ENCODE results near the gene MRPL52. TPM values are rescaled to one million over a fixed set of nuclear protein-coding genes. Genes with fewer than 3 reads are reported as not detected.

MRPL52 gene
- total and polyA plus RNA-seq, 2 of the 13 experiments (the other 11 are each of a cell fraction or from before 2014, with no cell fraction given) = 118 to 329 TPM

DNA sequence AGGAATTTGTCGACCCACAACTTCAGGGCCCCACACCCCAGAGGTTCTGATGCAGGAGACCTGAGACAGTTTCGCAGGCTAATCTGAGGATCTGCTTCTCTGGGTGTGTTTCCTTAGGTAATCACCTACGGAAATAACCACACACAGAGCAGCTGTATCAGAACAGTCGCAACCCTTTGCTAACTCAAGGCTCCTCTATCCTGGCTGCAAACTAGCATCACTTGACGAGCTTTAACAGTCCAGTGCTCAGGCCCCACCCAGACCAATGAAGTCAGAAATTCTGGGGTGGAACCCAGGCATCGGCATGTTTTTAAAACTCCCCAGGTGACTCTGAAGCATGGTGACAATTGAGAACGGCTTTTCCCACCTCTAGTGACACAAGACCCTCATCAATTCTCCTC lies 35.1 kb upstream of the MRPL52 start:
- Histone ChIP-seq H3K4me3 (replicated peaks in 1 of 3; ENCODE audit: insufficient read depth in 1 of 3, low read depth in 2 of 3, low read length in 3 of 3) (no peak overlapping the region), H3K4me2 (ENCODE audit: low read depth, low read length) (no peak overlapping the region), H3K27ac (ENCODE audit: extremely low read length, insufficient read depth, low read length) (no peak overlapping the region), H3K36me3 (replicated peaks in 1 of 2; ENCODE audit: control insufficient read depth in 1 of 2, insufficient read depth in 2 of 2, low read length in 2 of 2) (no peaks in the 10 kb centered on the region), H3K79me2 (ENCODE audit: insufficient read depth, low read length) (no peaks in the 10 kb centered on the region), H3K4me1 (ENCODE audit: insufficient read depth, low read length) (peaks cover 34% of the 10 kb centered on the region), H3K9me3 (ENCODE audit: low read length) (no peaks in the 10 kb centered on the region), H4K20me1 (ENCODE audit: insufficient read depth, low read length) (no peaks in the 10 kb centered on the region), H3K27me3 (ENCODE audit: control insufficient read depth in 1 of 2, insufficient read depth in 2 of 2, low read length in 2 of 2) (no peaks in the 10 kb centered on the region), H3K9ac (ENCODE audit: insufficient read depth, low read depth, low read length) (no peak overlapping the region), H2AFZ (ENCODE audit: low read length) (no peak overlapping the region)
- intact Hi-C loops (cut with micrococcal nuclease; ENCODE audit: unreplicated experiment) (no loop called here), in situ Hi-C loops (cut with HindIII; ENCODE audit: extremely low pct_ligation_motif_present, low pct_unique_long_range_greater_than_20kb) (no loop called here)
- ChIA-PET POLR2A (interaction anchor here (0.8 to 1.9 kb wide), 3 partner anchors 12 to 47 kb away, joined by 3 to 9 read pairs (median 3); partner anchors contain the start of gene OXA1L), CTCF (ENCODE audit: low intra/inter-chr PET ratio, low total read pairs) (no interaction called here)
- BruUV-seq (replicated peaks) = no TSS peak
- DNase-seq (ENCODE audit: low spot score) = no peak
- TF ChIP-seq TCF12 (IDR thresholded peaks at IDR 0.05) = no peak
- TF ChIP-seq TCF12 (CRISPR knock-in tag; IDR thresholded peaks at IDR 0.05) = no peak
- no peak for TF ChIP-seq PRPF4 (IDR thresholded peaks at IDR 0.05; ENCODE audit: low read depth, low read length, poor library complexity, severe bottlenecking)
- TF ChIP-seq RNF2 (conservative IDR thresholded peaks at IDR 0.05; ENCODE audit: low read depth) = no peak
- TF ChIP-seq SP5 (CRISPR knock-in tag; IDR thresholded peaks at IDR 0.05; ENCODE audit: borderline replicate concordance, low read depth) = no peak
- no peak for TF ChIP-seq ZNF30 (CRISPR knock-in tag; IDR thresholded peaks at IDR 0.05)
- TF ChIP-seq CHCHD3 (CRISPR knock-in tag; IDR thresholded peaks at IDR 0.05) = no peak
- no peak for TF ChIP-seq ZNF670 (CRISPR knock-in tag; IDR thresholded peaks at IDR 0.05; ENCODE audit: borderline replicate concordance)
- no peak for TF ChIP-seq ZBTB3 (CRISPR knock-in tag; IDR thresholded peaks at IDR 0.05; ENCODE audit: borderline replicate concordance, low read depth)
- TF ChIP-seq, protein P1, sequence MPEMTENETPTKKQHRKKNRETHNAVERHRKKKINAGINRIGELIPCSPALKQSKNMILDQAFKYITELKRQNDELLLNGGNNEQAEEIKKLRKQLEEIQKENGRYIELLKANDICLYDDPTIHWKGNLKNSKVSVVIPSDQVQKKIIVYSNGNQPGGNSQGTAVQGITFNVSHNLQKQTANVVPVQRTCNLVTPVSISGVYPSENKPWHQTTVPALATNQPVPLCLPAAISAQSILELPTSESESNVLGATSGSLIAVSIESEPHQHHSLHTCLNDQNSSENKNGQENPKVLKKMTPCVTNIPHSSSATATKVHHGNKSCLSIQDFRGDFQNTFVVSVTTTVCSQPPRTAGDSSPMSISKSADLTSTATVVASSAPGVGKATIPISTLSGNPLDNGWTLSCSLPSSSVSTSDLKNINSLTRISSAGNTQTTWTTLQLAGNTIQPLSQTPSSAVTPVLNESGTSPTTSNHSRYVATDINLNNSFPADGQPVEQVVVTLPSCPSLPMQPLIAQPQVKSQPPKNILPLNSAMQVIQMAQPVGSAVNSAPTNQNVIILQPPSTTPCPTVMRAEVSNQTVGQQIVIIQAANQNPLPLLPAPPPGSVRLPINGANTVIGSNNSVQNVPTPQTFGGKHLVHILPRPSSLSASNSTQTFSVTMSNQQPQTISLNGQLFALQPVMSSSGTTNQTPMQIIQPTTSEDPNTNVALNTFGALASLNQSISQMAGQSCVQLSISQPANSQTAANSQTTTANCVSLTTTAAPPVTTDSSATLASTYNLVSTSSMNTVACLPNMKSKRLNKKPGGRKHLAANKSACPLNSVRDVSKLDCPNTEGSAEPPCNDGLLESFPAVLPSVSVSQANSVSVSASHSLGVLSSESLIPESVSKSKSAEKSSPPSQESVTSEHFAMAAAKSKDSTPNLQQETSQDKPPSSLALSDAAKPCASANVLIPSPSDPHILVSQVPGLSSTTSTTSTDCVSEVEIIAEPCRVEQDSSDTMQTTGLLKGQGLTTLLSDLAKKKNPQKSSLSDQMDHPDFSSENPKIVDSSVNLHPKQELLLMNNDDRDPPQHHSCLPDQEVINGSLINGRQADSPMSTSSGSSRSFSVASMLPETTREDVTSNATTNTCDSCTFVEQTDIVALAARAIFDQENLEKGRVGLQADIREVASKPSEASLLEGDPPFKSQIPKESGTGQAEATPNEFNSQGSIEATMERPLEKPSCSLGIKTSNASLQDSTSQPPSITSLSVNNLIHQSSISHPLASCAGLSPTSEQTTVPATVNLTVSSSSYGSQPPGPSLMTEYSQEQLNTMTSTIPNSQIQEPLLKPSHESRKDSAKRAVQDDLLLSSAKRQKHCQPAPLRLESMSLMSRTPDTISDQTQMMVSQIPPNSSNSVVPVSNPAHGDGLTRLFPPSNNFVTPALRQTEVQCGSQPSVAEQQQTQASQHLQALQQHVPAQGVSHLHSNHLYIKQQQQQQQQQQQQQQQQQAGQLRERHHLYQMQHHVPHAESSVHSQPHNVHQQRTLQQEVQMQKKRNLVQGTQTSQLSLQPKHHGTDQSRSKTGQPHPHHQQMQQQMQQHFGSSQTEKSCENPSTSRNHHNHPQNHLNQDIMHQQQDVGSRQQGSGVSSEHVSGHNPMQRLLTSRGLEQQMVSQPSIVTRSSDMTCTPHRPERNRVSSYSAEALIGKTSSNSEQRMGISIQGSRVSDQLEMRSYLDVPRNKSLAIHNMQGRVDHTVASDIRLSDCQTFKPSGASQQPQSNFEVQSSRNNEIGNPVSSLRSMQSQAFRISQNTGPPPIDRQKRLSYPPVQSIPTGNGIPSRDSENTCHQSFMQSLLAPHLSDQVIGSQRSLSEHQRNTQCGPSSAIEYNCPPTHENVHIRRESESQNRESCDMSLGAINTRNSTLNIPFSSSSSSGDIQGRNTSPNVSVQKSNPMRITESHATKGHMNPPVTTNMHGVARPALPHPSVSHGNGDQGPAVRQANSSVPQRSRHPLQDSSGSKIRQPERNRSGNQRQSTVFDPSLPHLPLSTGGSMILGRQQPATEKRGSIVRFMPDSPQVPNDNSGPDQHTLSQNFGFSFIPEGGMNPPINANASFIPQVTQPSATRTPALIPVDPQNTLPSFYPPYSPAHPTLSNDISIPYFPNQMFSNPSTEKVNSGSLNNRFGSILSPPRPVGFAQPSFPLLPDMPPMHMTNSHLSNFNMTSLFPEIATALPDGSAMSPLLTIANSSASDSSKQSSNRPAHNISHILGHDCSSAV (CRISPR knock-in tag; IDR thresholded peaks at IDR 0.05; ENCODE audit: borderline replicate concordance) = no peak
- no peak for TF ChIP-seq ATAD3A (CRISPR knock-in tag; IDR thresholded peaks at IDR 0.05)
- TF ChIP-seq HOXA7 (CRISPR knock-in tag; IDR thresholded peaks at IDR 0.05) = no peak
- TF ChIP-seq PHF8 (CRISPR knock-in tag; IDR thresholded peaks at IDR 0.05) = no peak
- TF ChIP-seq ZNF768 (CRISPR knock-in tag; IDR thresholded peaks at IDR 0.05) = no peak
- no peak for TF ChIP-seq ZNF251 (CRISPR knock-in tag; IDR thresholded peaks at IDR 0.05)
- TF ChIP-seq ZNF816 (CRISPR knock-in tag; IDR thresholded peaks at IDR 0.05; ENCODE audit: borderline replicate concordance) = no peak
- WGBS (ENCODE audit: low lambda C conversion rate) = 83% methylated on average over 7 of the region's 7 CpGs
- no peak for ATAC-seq
- FAIRE-seq = no peak

All from HepG2 (cell line).